Measurements from ENCODE around the gene SARM1.

Gene SARM1

DNA sequence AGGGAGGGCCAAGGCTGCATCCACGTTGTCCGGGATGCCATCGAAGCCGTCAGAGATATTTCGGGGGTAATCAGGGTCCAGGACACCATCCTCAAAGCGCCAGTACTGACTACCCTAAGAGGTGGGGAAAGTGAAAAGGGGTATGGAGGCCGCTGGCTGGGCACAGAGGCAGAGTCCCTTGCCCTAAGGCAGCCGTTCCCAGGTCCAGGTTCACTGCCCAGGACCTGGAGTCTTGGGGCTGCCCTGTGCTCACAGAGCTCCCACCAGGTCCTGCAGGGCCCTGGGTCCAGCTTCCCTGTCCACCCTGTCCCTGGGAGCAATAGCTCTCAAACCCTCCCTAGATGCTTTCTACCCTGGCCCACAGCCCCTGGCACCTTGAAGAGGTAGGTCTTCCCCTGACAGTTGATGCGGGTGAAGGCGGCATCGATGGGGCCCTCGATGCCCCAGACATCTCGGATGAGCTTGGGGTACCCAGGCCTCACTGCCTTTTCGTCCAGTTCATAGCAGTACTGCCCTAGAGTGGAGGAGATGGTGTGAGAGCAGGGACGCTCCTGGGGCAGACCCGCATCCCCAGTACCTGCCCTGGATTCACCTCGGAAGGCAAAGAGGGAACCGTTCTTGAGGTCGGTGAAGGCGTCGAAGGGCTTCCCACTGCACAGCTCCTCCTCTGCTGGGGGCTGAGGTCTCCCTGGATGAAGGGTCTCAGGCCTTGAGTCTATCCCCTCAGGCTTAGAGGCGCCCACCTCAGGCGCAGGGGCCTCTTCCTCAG is 2.4 kb upstream of the SARM1 start:
- no peak for DNase-seq (ENCODE audit: low read depth)

DNA sequence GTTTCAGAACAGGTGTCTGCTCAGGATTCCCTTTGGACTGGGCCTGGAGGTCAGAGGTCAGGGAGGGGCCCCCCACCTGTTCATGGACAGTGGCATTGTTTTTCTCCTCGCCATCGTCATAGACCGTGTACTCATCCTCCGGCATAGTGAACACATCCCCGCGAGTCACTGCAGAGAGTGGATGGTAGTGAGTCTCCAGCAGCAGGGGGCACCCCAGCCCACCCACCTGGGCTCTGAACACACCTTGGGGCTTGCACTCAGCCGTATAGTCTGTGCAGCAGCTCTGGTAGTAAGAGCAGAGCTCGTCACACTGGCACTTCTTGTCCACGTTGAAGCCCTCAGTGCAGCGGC is 1.8 kb upstream of the SARM1 start:
- no peak for DNase-seq (ENCODE audit: low read depth)

DNA sequence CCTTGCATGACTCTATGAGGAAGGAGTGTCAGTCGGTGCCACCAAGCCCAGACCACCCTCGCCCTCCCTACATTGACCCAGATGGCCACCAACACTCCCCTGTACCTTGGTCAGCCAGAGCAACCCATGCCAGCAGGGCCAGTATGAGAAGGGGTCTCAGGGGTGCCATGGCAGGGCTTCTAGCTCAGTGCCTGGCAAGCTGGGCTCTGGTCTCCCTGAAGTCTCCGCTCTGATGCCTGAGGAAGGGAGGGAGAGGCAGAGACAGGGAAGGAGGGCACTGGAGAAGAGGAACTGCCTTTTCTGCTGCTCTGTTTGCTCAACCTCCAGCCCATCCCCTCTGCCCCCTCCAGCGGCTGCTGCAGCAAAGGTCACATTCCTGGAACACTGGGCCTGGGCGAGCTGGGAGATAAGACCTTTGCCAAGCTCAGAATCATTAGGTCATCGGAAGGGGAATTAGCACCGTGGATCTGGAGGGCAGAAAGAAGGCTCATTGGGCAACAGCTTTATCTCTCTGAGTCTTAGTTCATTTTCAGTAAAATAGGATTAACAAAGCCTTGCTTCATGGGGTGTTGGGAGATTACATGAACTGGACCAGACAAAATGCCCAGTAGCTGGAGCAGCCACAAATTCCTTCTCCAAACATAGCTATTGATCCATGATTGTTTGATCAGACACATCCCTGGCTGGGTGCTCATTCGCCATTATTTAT is 1.3 kb upstream of the SARM1 start, which contains the start of gene VTN:
TSS of gene VTN (minus strand) at position 273 of the 709 bp plus-strand sequence. CDS start at position 169, 104 bp downstream.
- DNase-seq (ENCODE audit: low read depth) = no peak

DNA sequence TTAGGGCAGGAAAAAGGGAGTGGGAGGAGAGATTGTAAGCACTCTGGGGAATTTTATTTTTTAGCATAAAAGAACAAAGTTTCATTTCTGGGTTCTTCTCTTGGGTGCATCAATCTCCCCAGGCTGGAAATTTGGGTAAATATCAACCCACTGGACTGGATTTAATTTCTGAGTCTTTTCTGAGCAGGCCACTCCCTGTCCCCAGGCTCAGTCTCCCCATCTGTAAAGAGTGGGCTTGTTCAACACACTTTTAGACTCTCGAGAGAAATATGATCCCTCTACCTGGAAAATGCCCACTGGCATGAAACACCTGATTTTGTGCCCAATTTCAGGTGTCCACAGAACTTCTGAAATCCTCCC is 770 bp upstream of the SARM1 start:
- DNase-seq (ENCODE audit: low read depth) = no peak

DNA sequence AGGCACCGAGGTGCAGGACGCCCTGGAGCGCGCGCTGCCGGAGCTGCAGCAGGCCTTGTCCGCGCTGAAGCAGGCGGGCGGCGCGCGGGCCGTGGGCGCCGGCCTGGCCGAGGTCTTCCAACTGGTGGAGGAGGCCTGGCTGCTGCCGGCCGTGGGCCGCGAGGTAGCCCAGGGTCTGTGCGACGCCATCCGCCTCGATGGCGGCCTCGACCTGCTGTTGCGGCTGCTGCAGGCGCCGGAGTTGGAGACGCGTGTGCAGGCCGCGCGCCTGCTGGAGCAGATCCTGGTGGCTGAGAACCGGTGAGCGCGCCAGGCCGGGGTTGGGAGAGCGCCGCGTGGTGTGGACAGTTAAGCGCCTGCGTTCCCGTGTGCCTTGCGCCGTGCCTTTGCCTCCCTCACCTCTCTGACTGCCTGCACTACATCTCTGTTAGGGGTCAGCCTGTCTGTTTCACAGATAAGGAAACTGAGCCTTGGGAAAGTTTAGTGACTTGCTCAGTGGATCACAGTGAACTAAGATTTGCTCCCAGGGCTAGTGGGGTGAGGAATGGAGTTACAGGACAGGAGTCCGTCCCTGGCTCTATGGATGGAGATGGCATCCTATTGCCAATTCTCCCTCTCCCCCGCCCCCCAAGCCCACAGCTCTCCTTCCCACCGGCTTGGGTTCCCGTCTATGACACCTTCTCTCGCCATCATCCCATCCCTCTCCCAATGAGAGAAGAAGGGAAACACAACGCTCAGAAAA is 880 bp downstream of the SARM1 start:
- peak; percentile 26 for DNase-seq (ENCODE audit: low read depth)

DNA sequence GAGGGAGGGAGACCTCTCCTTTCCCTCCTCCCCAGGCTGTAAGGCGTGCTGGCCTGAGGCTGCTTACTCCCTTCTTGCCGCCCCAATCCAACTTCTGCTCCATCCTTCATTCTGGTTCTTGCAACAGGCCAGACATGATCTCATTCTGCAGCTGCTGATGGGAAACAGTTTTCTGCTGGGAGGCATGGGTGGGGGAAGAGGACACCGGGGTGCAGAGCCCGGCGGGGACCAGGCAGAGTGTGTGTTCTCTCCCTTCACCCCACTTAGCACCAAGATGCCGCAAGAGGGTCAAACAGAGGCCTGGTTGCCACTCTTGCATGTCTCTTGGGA is 1.4 kb downstream of the SARM1 start:
- DNase-seq (ENCODE audit: low read depth) = no peak

DNA sequence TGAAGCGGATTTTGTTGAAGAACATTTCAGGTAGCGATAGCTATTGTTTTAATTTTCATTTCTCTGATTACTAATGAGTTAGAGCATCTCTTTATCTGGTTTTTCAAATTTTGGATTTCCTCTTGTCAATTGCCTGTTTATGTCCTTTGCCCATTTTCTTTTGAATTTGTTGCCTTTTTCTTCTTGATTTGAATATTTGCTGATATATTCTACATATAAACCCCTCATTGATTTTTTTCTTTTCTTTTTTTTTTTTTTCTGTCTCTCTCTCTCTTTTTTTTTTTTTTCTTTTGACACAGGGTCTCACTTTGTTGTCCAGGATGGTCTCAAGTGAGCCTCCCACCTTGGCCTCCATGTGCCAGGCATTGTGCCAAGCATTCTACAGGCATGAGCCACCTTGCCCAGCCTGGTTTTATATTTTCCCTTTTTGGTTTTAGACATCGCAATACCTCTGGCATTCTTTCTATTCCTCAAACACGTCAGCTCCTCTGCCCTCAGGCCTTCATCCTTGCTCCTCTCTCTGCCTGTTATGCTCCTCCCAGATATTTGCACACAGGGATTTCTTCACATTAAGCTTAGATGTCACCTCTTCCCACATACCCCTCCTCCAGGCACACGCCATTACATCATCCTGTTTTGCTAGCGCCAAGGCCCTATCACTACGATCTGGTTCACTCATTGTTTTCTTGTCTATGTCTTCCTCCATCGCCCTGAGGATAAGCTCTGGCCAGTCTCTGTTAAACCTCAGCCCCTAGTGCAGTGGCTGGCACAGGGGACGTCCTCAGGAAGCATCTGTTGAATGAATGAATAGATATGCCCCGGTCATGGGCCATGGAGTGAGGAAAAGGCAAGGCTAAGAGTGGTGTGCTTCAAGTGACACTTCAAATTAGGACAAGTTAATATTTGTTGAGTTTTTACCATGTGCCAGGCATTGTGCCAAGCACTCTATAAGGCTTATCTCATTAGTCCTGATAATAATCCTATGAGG is 8.6 kb downstream of the SARM1 start:
- peak; percentile 39 for DNase-seq (ENCODE audit: low read depth)

DNA sequence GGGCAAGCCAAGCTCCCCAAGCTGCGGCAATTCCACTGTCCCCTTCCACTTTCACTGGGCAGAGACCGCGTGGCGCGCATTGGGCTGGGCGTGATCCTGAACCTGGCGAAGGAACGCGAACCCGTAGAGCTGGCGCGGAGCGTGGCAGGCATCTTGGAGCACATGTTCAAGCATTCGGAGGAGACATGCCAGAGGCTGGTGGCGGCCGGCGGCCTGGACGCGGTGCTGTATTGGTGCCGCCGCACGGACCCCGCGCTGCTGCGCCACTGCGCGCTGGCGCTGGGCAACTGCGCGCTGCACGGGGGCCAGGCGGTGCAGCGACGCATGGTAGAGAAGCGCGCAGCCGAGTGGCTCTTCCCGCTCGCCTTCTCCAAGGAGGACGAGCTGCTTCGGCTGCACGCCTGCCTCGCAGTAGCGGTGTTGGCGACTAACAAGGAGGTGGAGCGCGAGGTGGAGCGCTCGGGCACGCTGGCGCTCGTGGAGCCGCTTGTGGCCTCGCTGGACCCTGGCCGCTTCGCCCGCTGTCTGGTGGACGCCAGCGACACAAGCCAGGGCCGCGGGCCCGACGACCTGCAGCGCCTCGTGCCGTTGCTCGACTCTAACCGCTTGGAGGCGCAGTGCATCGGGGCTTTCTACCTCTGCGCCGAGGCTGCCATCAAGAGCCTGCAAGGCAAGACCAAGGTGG is 9.8 kb downstream of the SARM1 start:
- no peak for DNase-seq (ENCODE audit: low read depth)

DNA sequence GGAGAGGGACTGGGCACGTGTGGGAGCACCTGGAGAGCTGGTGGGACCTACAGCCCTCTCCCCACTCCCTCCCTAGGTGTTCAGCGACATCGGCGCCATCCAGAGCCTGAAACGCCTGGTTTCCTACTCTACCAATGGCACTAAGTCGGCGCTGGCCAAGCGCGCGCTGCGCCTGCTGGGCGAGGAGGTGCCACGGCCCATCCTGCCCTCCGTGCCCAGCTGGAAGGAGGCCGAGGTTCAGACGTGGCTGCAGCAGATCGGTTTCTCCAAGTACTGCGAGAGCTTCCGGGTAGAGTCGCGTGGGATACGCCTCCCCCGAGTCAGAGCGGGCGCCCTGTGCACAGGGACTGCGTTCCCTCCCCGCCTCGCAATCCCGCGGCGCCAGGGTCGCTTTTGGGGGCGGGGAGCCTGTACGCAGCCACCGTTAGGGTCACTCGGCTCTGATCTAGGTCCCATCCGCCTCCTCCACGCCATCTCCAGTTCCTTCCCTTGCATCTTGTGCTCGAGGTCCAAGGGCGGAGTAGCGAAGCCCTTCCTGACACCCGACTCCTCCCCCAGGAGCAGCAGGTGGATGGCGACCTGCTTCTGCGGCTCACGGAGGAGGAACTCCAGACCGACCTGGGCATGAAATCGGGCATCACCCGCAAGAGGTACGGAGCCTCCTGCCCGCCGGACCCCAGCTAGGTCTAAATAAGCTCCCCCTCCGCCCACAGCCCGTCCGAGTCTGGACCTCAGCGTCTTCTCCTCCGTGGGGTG is 13.0 kb downstream of the SARM1 start:
- DNase-seq (ENCODE audit: low read depth) = no peak

DNA sequence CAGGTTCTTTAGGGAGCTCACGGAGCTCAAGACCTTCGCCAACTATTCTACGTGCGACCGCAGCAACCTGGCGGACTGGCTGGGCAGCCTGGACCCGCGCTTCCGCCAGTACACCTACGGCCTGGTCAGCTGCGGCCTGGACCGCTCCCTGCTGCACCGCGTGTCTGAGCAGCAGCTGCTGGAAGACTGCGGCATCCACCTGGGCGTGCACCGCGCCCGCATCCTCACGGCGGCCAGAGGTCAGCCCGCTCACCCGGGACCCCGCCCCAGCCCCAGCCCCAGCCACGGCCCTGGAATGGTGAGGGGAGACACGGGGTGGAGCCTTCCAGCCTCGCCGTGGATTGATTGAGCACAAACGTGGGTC is 13.5 kb downstream of the SARM1 start:
- no peak for DNase-seq (ENCODE audit: low read depth)

DNA sequence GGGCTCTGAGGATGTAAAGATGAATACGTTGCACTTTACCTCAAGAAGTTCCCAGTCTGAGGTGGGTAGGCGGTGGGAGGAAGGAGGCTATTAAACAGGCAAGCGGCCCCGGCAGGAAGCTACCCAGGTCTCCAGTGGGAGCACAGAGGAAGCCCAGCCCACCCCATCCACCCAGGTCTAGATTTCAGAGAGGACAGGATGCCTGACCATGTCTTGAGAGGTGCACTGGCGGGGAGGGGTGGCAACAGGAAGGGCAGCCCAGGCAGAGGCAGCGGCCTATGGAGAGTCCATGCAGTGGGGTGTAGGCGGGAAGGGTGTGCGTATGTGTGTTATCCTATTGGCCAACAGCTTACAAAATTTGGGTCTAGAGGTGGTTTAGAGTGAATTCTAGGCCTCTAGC is 13.9 kb downstream of the SARM1 start:
- DNase-seq (ENCODE audit: low read depth) = no peak

DNA sequence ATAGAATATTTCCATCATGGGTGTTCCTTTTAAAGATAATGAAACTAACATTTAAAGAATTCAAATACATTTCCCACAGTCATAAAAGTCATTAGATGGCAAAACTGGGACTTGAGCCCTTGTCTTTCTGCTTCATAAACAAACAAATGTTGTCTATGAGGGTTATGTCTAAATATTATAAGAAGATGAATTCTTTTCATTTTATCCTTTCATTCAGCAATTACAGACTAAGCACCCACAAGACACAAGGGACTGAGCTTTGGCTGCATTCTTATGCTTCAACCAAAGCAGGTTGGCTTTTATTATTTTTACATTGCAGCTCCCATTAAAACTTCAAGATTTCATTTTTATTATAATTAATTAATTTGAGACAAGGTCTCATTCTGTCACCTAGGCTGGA is 14.9 kb downstream of the SARM1 start:
- DNase-seq (ENCODE audit: low read depth) = no peak

DNA sequence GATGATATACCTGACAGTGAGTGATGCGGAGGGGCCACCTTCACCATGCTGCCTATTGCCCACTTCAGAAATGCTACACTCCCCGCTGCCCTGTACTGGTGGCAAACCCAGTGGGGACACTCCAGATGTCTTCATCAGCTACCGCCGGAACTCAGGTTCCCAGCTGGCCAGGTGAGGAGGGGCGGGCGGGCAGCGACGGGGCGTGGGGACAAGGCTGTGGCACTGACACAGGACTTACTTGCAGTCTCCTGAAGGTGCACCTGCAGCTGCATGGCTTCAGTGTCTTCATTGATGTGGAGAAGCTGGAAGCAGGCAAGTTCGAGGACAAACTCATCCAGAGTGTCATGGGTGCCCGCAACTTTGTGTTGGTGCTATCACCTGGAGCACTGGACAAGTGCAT is 16.6 kb downstream of the SARM1 start:
- no peak for DNase-seq (ENCODE audit: low read depth)

DNA sequence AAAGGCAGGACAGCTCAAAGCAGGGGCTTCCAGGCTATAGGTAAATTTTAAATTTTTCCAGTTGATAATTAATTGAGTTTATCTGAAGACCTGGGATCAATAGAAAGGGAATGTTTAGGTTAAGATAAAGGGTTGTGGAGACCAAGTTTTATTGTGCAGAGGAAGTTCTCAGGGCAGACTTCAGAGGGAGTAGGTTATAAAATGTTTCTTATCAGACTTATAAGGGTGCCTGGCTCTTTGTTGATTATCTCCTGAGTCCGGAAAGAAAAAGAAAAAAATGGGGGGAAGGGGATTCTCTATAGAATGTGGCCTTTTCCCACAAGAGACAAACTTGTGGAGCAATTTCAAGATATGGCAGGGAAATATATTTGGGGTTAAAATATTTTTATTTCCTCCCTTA is 18.6 kb downstream of the SARM1 start:
- no peak for DNase-seq (ENCODE audit: low read depth)

DNA sequence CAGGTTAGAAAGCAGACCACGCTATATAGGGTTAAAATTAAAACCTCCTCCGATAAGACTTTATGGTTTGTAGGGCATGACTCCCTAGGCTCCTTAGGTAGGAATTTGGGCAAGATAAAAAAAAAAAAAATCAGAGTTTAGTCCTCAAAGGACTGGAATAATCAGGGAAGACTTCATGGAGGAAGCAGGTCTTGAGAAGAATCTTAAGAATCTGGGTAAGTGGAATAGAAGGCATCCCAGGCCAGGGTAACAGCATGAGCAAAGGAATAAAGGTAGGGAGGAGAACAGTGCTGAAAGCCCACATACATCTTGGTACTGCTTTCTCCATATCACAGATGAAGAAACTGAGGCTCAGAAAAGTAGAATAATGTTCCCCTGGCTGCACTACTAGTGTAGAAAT is 19.1 kb downstream of the SARM1 start:
- no peak for DNase-seq (ENCODE audit: low read depth)

DNA sequence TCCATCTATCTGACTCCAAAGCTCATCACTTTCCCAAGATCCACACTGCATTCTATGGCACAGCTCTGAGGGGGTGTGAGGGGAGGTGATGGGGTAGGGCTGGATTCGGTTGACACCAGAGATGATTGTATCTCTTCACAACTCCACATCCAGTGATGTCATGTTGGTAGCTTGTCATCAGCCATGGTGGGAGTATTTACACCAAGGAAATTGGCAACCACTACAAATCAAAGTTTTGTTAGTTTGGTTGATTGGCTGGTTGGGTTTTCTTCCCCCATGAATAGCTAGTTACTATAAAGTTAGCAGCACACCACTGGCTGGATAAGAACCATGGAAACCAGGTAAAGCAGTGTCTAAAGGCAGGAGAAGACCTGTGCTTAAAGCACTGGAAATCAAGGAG is 19.5 kb downstream of the SARM1 start:
- no peak for DNase-seq (ENCODE audit: low read depth)

DNA sequence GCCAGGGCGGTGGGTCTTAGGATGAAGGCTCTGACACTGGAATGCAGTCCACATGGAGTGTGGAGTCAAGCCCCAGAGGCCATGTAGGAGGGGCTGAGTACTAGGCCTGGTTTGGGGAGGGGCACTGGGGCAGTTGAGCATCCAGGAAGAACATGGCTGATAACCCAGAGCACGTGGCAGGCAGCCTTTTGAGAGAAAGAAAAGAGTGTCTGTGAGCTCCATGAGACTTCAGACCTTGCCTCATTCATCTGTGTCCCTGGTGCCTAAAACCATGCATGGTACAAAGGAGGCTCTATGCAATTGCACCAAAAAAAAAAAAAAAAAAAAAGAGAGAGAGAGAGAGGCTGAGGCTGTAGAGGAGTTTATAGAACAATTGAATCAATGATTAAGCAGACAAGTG is 19.9 kb downstream of the SARM1 start:
- DNase-seq (ENCODE audit: low read depth) = no peak

DNA sequence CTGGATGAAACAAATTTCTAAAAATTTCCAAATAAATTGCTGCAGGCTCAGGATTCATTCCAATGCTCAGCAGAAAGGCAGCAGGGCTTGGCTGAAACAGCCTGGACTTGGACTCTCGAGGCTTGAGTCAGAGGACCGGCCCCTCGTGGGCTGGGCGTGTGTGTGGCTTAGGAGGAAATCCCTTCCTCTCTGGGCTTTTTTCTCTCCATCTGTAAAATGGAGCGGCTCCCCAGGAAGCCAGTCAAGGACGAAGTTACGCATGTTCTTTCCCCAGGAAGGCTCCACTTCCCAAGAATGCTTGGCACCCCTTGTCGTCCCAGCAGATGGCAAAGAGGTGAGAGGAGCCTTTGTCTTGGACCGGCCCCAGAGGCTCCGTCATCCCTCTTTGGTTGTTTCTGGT is 21.0 kb downstream of the SARM1 start:
- DNase-seq (ENCODE audit: low read depth) = no peak

DNA sequence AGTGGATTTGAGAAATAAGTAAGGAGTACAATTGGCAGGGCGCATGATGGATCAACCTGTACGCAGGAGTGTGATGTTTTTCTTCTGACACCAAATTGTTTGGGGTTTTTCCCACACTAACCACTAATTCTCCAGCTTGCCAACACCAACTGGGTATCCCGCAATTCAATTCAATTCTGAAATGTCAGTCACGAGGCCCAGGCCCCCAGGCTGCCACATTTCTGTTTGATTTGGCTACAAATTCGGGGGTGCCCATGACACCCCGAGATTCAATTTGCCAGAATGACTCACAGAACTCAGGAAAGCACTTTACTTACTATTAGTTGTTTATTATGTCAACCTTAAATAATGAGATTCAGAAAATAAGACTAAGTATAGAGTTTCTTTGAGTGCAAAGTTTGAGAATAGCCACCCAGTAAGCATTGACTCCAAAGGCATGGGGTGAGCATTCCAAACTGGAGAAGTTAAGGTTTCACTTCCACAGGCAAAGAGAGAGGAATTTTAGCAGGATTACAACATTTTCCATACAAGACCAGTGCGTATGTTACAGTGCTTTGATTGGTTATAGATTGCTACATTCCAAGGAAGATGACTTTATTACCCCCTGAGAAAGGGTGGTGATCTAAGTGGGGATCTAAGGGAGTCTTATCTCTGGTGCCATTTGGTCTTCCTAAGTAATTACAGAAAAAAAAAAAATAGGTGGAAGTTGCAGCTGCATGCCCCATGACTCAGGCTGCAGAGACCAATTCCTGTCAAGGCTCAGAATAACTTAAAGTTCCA is 23.0 kb downstream of the SARM1 start:
- DNase-seq (ENCODE audit: low read depth) = peak; percentile 44

DNA sequence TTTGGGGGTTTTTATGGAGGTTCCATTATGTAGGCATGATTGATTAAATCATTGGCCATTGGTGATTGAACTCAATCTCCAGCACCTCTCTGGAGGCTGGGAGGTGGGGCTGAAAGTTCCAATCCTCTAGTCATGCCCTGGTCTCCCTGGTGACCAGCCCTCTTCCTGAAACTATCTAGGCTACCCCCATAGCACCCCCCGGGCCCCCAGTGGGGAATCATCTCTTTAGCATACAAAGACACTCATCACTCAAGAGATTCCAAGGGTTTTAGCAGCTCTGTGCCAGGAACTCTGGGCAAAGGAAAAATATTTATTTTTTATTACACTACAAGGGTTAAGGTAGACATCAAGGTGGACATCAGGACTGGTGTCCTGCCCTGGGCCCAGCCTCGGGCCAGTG is 23.9 kb downstream of the SARM1 start:
- DNase-seq (ENCODE audit: low read depth) = no peak
